GM12874 (cell line): Measurements from ENCODE around the gene VIPR2.

Experiments
- CTCF ChIP-seq: IDR thresholded peaks from 2 replicates; pipeline ENCODE4 v1.5.1; 2011; ENCODE audit warnings: low read depth, mild to moderate bottlenecking, control low read depth, low read length, moderate library complexity; ENCODE audit not compliant: insufficient read depth

VIPR2 gene

DNA sequence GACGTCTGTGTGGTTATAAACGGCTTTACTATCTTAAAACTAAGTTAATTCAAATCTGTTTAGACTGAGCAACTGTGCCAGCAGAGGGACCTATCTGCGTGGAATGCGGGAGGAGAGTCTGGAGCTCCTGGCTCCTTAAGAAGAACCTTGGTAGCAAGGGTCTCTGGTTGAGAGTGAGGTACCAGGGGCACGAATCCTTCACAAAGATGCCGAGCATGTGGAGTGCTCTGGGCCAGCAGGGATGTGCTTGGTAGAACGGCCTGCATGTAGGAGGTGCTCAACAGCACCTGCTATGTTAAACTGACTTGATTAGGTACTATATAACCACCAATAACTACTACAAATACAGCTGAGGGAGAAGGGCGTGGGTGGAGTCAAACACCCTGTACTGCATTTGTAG, 102.6 kb downstream of the VIPR2 start:
- TF ChIP-seq CTCF, result no peak

GRCh38 chr7:159040912-159041711, 103.6 kb downstream of the VIPR2 start:
- no peak for TF ChIP-seq CTCF

DNA sequence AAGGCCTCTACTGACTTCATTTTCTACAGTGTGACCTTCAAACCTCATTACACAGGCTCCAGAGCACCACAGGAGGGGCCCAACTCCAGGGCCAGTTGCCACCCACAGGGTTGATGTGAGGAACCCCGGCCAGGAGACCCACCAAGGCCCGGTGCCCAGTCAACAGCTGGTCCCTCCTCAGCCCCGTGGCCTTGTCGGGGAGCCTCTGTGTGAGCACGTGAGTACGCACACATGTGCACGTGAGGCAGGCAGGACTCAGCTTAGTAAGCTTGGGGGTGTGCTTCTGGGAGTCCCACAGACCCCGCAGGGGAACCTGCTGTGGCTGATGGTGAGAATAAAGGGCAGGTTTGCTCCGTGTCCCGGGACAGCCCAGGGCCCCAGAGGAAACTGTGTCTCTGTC, 104.5 kb downstream of the VIPR2 start:
- TF ChIP-seq CTCF, result no peak

GRCh38 chr7:159039716-159040115, 105.0 kb downstream of the VIPR2 start:
- TF ChIP-seq CTCF, result no peak

DNA sequence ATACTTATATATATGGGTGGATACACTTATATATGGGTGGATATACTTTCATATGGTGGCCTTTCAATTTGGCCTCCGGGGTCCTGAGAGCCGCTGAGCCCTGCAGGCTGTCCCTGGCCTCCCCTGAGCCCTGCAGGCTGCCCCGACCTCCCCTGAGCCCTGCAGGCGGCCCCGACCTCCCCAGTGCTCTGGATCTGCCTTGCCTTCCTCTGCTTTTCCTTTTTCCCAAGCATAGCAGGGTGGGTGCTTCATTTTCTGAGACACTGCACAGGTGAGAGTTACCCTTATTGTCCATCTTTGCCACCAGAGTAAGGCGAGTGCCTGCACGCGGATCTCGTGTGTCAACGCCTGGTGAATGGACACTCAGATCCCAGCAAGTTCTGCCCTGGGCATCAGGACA, 106.6 kb downstream of the VIPR2 start:
- TF ChIP-seq CTCF, result no peak

- no peak for TF ChIP-seq CTCF
Observed at GRCh38 chr7:159036916-159037605, 107.6 kb downstream of the VIPR2 start.

DNA sequence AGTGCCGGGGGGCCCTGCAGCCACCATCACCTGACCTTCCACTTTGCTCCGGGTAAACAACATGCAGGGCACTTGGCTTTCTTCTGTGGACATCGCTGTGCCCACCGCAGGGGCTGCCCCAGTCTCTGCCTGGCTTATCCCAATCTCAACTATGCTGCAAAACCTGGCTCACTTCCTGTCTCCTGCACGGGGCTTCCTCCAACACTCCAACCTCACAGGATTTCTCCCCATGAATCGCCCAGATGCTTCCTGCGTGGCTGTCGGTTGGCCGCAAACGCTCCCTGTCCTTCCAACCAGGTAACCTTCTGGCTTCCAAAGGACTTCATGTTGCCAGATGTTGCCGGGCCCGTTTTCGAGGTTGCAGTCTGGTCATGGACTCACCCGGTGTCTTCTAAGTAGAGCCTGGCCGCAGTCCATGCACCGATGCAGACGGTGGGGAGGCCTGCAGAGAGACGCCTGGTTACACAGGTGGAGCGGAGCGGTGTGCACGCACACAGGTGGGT, 109.0 kb downstream of the VIPR2 start:
- TF ChIP-seq CTCF, result no peak
